GM18526 (cell line): ENCODE measurements around the gene GAREM2.

Source experiments
- POLR2A ChIP-seq: IDR thresholded peaks from 3 replicates; pipeline ENCODE4 v1.6.1; 2011; ENCODE audit not compliant: insufficient read length; ENCODE audit errors: extremely low read depth

Gene GAREM2

GRCh38 chr2:26182441-26182840 is 9.6 kb downstream of the GAREM2 start:
- no peak for TF ChIP-seq POLR2A

- no peak for TF ChIP-seq POLR2A
Measured at GRCh38 chr2:26182887-26183630, 10.2 kb downstream of the GAREM2 start.

GRCh38 chr2:26184121-26184520 is 11.2 kb downstream of the GAREM2 start:
- TF ChIP-seq POLR2A = no peak

GRCh38 chr2:26184555-26185303 is 11.8 kb downstream of the GAREM2 start:
- peak; percentile 50 for TF ChIP-seq POLR2A

- TF ChIP-seq POLR2A = no peak
Measured at GRCh38 chr2:26185304-26185928, 12.5 kb downstream of the GAREM2 start.

- no peak for TF ChIP-seq POLR2A
Measured at GRCh38 chr2:26185954-26186770, 13.3 kb downstream of the GAREM2 start.

GRCh38 chr2:26187114-26187513 is 14.2 kb downstream of the GAREM2 start:
- no peak for TF ChIP-seq POLR2A

- no peak for TF ChIP-seq POLR2A
Measured at GRCh38 chr2:26187537-26188104, 14.7 kb downstream of the GAREM2 start.

- TF ChIP-seq POLR2A = no peak
Measured at GRCh38 chr2:26189123-26189522, 16.2 kb downstream of the GAREM2 start.

- no peak for TF ChIP-seq POLR2A
Measured at GRCh38 chr2:26189751-26190150, 16.9 kb downstream of the GAREM2 start.

- TF ChIP-seq POLR2A = no peak
Measured at GRCh38 chr2:26190369-26190768, 17.5 kb downstream of the GAREM2 start.

- no peak for TF ChIP-seq POLR2A
Measured at GRCh38 chr2:26191316-26192159, 18.6 kb downstream of the GAREM2 start.

GRCh38 chr2:26193578-26194231 is 20.8 kb downstream of the GAREM2 start:
- TF ChIP-seq POLR2A = no peak
